HL-60 (cell line): ENCODE measurements around the gene CD109.

ENCODE experiments used
- CTCF ChIP-seq: IDR thresholded peaks from one replicate; pipeline ENCODE4 v1.5.1; 2011; ENCODE audit warnings: low read length, control low read depth, inconsistent platforms; ENCODE audit not compliant: insufficient read depth
- POLR2AphosphoS5 ChIP-seq: IDR thresholded peaks from 2 replicates; pipeline ENCODE4 v1.6.1; 2012; ENCODE audit warnings: low read depth

DNA sequence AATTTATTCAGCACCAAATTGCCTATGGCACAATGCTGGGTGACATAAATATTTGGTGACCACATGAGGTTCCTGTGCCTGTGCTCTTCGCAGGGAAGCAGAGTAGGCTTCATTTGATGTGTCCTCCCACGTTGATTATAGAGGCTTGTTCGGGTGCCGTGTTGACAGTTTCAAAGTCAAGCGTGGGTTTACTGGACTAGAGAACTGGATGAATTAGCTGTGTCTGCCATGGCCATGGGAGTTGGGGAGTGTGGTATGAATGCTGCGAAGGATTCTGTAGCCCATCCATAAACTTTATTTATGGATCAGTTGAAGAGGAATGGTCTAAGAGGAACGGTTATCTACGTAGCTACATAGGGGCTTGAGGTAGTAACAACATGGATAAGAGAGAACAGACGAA, 11.0 kb downstream of the CD109 start:
- TF ChIP-seq CTCF (no peak), POLR2AphosphoS5 (no peak)
